HepG2 (cell line): ENCODE measurements around the gene ARRDC3. TPM values are rescaled to one million over a fixed set of nuclear protein-coding genes. Genes with fewer than 3 reads are reported as not detected.

Experiments used
- GABPB1 ChIP-seq: IDR thresholded peaks from 2 replicates; pipeline ENCODE4 v1.6.1; 2016; ENCODE audit warnings: mild to moderate bottlenecking, missing genetic modification reagents, moderate library complexity, missing compliant biosample characterization
- NFIC ChIP-seq: IDR thresholded peaks from 2 replicates; pipeline ENCODE4 v1.6.1; 2012; ENCODE audit warnings: mild to moderate bottlenecking, low read length, inconsistent platforms
- NONO ChIP-seq, 2 experiments: fragments of 450-650 bp in 1 of 2; sonication (generic) in 1 of 2; formaldehyde crosslinking in 1 of 2; IDR thresholded peaks in 1 of 2; conservative IDR thresholded peaks in 1 of 2; 2 replicates each; pipeline versions ENCODE4 v1.6.1 to v1.8.0; 2017 to 2022; ENCODE audit warnings: mild to moderate bottlenecking in 1 of 2, missing genetic modification reagents in 1 of 2, moderate library complexity in 1 of 2
- PHF8 ChIP-seq: sonication (generic); formaldehyde crosslinking; IDR thresholded peaks from 2 replicates; pipeline ENCODE4 v1.5.0; 2020; ENCODE audit warnings: missing genetic modification reagents
- POLR2AphosphoS2 ChIP-seq: IDR thresholded peaks from 2 replicates; pipeline ENCODE4 v1.6.1; 2011; ENCODE audit warnings: low read depth, low read length, improper control_type of control experiment
- RFX1 ChIP-seq: fragments of 450-650 bp; IDR thresholded peaks from 2 replicates; pipeline ENCODE4 v1.6.1; 2017
- RXRA ChIP-seq: sonication (generic); formaldehyde crosslinking; IDR thresholded peaks from 2 replicates; pipeline ENCODE4 v1.5.1; 2020; ENCODE audit warnings: missing genetic modification reagents
- TMF1 ChIP-seq: sonication (generic); formaldehyde crosslinking; IDR thresholded peaks from 2 replicates; pipeline ENCODE4 v1.8.1; 2022; ENCODE audit warnings: low read depth, missing genetic modification reagents
- ZFP82 ChIP-seq: sonication (generic); formaldehyde crosslinking; IDR thresholded peaks from 2 replicates; pipeline ENCODE4 v1.5.1; 2020; ENCODE audit warnings: mild to moderate bottlenecking, missing genetic modification reagents, borderline replicate concordance
- ZNF549 ChIP-seq: sonication (generic); formaldehyde crosslinking; IDR thresholded peaks from 2 replicates; pipeline ENCODE4 v1.5.0; 2020; ENCODE audit warnings: missing genetic modification reagents
- ZNF644 ChIP-seq: IDR thresholded peaks from 2 replicates; pipeline ENCODE4 v1.6.1; 2016; ENCODE audit warnings: low read depth
- ZNF883 ChIP-seq: sonication (generic); formaldehyde crosslinking; IDR thresholded peaks from 2 replicates; pipeline ENCODE4 v1.5.1; 2020; ENCODE audit warnings: mild to moderate bottlenecking, missing genetic modification reagents; ENCODE audit errors: not compliant biosample characterization
- polyA plus RNA-seq, 8 experiments: library from polyadenylated mRNA; depleted of rRNA in 3 of 8; stranded (reverse) in 7 of 8; unstranded in 1 of 8; fragments of >200 nt; fragmentation: Illumina TruSeq in 4 of 8; extraction: Trizol in 4 of 8; gene quantifications; 2 replicates each; pipeline versions ENCODE4 v1.2.1 to v1.2.3, GENCODE V29; 2011 to 2016; ENCODE audit warnings: low read depth in 4 of 8, missing spikeins in 1 of 8, mixed read lengths in 1 of 8; ENCODE audit not compliant: insufficient read depth in 1 of 8
- total RNA-seq, 5 experiments: library from RNA; depleted of rRNA; stranded (reverse); fragments of >200 nt; fragmentation: Illumina TruSeq; extraction: Trizol; gene quantifications; 2 replicates each; pipeline ENCODE4 v1.2.3, GENCODE V29; 2016; ENCODE audit warnings: low read depth in 1 of 5
- TF ChIP-seq, protein P1 (sequence below): sonication (generic); formaldehyde crosslinking; IDR thresholded peaks from 2 replicates; pipeline ENCODE4 v1.5.1; 2020; ENCODE audit warnings: missing genetic modification reagents, mild to moderate bottlenecking, borderline replicate concordance
- TF ChIP-seq, protein P2 (sequence below): sonication (generic); formaldehyde crosslinking; IDR thresholded peaks from 2 replicates; pipeline ENCODE4 v1.5.0; 2020; ENCODE audit warnings: mild to moderate bottlenecking, missing genetic modification reagents
- TF ChIP-seq, protein P3 (sequence below): sonication (generic); formaldehyde crosslinking; IDR thresholded peaks from 2 replicates; pipeline ENCODE4 v1.9.0; 2021; ENCODE audit warnings: missing genetic modification reagents, borderline replicate concordance
- TF ChIP-seq, protein P4 (sequence below): sonication (generic); formaldehyde crosslinking; IDR thresholded peaks from 2 replicates; pipeline ENCODE4 v1.4.0; 2020; ENCODE audit warnings: missing genetic modification reagents, borderline replicate concordance
- TF ChIP-seq, protein P5 (sequence below): IDR thresholded peaks from 2 replicates; pipeline ENCODE4 v1.6.1; 2016; ENCODE audit warnings: low read depth
- TF ChIP-seq, protein P6 (sequence below): sonication (generic); formaldehyde crosslinking; IDR thresholded peaks from 2 replicates; pipeline ENCODE4 v1.4.0; 2020; ENCODE audit warnings: missing genetic modification reagents, borderline replicate concordance

ARRDC3 gene
- total and polyA plus RNA-seq, 2 of the 13 experiments (the other 11 are each of a cell fraction or from before 2014, with no cell fraction given), result 3.4 to 24.4 TPM

DNA sequence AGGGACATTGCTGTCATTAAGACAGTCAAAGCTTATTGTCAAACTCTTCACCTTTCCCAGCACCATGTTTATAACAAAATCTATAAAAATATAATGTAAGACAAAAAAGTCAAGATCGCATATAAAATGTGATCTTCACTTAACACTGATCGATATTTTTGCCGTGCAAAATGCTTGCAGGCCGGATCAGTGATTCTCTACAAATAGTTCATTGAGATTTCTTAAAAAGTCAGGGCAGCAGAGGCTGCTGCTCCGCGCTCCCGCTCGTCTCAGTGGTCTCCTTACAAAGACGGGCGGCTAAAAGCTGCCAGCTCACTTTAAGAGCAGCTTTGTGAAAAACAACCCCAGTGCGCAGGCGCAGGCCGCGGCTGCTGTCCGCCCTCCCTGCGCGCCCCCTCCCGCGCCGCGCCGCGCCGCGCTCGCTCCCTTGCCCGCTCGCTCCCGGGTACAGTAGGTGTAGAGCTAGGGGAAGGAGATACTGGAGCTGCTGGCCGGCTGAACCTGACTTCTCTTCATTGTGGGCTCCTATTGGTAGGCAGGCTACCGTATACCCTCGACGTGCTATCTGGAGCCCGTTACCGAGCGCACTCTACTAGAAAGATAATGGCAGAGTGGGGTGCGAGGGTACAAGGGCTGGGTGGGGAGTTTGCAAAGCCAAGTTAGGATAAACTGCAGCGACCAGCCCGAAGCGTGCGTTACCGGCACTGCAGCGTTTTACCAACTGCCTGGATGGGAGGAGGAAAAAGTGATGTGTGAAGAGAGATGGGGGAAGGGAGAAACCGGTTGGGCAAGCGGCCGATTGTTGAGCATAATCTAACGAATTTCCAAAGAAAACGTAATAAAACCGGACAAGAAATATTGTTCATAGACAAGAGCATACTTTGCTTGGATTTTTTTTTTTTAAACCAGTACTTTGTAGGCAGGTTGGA lies at the start of gene ARRDC3 (continued):
- TF ChIP-seq ZNF549 (CRISPR knock-in tag), result no peak
- TF ChIP-seq RFX1, result no peak
- 0 out of 2 replicates have a peak, but pooled peaks have one; percentile 51 for TF ChIP-seq POLR2AphosphoS2
- TF ChIP-seq, protein P1, sequence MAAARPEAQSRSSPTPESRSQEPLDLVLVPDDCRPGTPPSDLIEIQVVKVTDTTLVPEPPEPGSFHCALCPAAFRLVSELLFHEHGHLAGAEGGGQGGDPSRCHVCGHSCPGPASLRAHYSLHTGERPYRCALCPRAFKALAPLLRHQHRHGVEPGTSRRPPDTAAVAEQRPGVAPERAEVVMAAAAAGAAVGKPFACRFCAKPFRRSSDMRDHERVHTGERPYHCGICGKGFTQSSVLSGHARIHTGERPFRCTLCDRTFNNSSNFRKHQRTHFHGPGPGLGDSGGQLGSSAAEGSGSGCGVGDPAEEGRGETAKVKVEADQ (CRISPR knock-in tag), result no peak
- TF ChIP-seq, protein P2, sequence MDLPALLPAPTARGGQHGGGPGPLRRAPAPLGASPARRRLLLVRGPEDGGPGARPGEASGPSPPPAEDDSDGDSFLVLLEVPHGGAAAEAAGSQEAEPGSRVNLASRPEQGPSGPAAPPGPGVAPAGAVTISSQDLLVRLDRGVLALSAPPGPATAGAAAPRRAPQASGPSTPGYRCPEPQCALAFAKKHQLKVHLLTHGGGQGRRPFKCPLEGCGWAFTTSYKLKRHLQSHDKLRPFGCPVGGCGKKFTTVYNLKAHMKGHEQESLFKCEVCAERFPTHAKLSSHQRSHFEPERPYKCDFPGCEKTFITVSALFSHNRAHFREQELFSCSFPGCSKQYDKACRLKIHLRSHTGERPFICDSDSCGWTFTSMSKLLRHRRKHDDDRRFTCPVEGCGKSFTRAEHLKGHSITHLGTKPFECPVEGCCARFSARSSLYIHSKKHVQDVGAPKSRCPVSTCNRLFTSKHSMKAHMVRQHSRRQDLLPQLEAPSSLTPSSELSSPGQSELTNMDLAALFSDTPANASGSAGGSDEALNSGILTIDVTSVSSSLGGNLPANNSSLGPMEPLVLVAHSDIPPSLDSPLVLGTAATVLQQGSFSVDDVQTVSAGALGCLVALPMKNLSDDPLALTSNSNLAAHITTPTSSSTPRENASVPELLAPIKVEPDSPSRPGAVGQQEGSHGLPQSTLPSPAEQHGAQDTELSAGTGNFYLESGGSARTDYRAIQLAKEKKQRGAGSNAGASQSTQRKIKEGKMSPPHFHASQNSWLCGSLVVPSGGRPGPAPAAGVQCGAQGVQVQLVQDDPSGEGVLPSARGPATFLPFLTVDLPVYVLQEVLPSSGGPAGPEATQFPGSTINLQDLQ (CRISPR knock-in tag), result 0 out of 2 replicates have a peak, but pooled peaks have one; percentile 58
- TF ChIP-seq RXRA (CRISPR knock-in tag), result peak; percentile 46; the same call in 1 of the 2 replicates
- TF ChIP-seq GABPB1, result peak; percentile 40; the same call in 1 of the 2 replicates
- TF ChIP-seq PHF8 (CRISPR knock-in tag), result peak; percentile 65
- TF ChIP-seq ZNF883, result no peak
- no peak for TF ChIP-seq NONO (IDR thresholded peaks at IDR 0.05)
- TF ChIP-seq NONO (CRISPR knock-in tag; conservative IDR thresholded peaks at IDR 0.05), result peak; percentile 54
- TF ChIP-seq ZFP82 (CRISPR knock-in tag), result no peak
- TF ChIP-seq, protein P3, sequence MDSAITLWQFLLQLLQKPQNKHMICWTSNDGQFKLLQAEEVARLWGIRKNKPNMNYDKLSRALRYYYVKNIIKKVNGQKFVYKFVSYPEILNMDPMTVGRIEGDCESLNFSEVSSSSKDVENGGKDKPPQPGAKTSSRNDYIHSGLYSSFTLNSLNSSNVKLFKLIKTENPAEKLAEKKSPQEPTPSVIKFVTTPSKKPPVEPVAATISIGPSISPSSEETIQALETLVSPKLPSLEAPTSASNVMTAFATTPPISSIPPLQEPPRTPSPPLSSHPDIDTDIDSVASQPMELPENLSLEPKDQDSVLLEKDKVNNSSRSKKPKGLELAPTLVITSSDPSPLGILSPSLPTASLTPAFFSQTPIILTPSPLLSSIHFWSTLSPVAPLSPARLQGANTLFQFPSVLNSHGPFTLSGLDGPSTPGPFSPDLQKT (CRISPR knock-in tag), result no peak
- TF ChIP-seq, protein P4, sequence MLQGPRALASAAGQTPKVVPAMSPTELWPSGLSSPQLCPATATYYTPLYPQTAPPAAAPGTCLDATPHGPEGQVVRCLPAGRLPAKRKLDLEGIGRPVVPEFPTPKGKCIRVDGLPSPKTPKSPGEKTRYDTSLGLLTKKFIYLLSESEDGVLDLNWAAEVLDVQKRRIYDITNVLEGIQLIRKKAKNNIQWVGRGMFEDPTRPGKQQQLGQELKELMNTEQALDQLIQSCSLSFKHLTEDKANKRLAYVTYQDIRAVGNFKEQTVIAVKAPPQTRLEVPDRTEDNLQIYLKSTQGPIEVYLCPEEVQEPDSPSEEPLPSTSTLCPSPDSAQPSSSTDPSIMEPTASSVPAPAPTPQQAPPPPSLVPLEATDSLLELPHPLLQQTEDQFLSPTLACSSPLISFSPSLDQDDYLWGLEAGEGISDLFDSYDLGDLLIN (CRISPR knock-in tag), result no peak
- TF ChIP-seq NFIC, result no peak
- no peak for TF ChIP-seq ZNF644
- no peak for TF ChIP-seq TMF1 (CRISPR knock-in tag)
- TF ChIP-seq, protein P5, sequence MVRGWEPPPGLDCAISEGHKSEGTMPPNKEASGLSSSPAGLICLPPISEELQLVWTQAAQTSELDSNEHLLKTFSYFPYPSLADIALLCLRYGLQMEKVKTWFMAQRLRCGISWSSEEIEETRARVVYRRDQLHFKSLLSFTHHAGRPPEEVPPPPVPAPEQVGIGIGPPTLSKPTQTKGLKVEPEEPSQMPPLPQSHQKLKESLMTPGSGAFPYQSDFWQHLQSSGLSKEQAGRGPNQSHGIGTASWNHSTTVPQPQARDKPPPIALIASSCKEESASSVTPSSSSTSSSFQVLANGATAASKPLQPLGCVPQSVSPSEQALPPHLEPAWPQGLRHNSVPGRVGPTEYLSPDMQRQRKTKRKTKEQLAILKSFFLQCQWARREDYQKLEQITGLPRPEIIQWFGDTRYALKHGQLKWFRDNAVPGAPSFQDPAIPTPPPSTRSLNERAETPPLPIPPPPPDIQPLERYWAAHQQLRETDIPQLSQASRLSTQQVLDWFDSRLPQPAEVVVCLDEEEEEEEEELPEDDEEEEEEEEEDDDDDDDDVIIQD (CRISPR knock-in tag), result peak; percentile 49
- TF ChIP-seq, protein P6, sequence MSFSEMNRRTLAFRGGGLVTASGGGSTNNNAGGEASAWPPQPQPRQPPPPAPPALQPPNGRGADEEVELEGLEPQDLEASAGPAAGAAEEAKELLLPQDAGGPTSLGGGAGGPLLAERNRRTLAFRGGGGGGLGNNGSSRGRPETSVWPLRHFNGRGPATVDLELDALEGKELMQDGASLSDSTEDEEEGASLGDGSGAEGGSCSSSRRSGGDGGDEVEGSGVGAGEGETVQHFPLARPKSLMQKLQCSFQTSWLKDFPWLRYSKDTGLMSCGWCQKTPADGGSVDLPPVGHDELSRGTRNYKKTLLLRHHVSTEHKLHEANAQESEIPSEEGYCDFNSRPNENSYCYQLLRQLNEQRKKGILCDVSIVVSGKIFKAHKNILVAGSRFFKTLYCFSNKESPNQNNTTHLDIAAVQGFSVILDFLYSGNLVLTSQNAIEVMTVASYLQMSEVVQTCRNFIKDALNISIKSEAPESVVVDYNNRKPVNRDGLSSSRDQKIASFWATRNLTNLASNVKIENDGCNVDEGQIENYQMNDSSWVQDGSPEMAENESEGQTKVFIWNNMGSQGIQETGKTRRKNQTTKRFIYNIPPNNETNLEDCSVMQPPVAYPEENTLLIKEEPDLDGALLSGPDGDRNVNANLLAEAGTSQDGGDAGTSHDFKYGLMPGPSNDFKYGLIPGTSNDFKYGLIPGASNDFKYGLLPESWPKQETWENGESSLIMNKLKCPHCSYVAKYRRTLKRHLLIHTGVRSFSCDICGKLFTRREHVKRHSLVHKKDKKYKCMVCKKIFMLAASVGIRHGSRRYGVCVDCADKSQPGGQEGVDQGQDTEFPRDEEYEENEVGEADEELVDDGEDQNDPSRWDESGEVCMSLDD, result no peak
